Medulla oblongata (tissue), 1 donor: ENCODE data around the gene FAAP100.
"Not testable (repeated sequence)": the region's sequence is repeated elsewhere in the genome, so short reads cannot be mapped to it uniquely, and the experiment has no call there.

ENCODE experiments used
- DNase-seq: peaks from one replicate; pipeline ENCODE4 v3.0.0-alpha.2; 2015; ENCODE audit errors: extremely low spot score

FAAP100 gene

DNA sequence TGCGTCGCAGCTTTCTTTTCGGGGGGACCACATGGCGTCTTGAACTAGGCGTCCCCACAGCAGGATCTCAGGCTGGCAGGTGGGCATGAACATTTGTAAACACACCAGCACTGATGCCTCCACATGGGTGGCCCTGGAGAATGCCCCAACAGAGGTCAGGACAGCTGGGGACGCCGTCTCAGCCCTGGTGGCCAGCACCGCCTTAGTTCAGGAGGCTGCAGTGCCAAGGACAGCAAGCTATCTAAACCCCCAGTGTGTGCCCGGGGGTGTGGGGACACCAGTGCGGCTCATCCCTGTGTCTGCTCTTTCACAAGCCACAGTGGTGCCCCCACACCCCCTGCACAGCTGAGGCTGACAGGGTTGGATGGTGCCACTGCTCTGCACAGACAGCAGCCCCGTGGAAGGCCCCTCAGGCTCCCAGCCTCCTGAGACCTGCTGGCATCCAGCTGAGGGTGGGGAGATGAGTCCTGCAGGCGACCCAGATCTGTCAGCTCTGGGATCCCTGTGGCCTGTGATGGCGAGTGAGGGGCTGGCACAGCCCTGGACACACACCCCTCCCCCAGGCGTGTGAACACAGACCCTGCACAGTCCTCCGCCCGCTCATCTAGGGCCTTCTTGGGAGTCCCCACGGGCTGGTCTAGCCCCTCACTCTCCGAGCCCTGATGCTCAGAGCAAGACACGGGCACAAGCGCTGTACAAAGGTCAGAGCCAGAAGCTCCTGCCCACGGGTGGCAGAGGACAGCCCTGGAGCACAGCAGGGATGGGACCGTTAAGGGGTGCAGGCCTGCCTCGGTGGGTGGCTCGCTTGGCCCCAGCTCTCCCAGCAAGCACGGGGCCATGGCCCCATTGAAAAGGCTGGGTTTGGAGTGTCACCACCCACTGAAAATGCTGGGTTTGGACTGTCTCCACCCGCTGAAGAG is 13.2 kb downstream of the FAAP100 start:
- DNase-seq, result no peak

DNA sequence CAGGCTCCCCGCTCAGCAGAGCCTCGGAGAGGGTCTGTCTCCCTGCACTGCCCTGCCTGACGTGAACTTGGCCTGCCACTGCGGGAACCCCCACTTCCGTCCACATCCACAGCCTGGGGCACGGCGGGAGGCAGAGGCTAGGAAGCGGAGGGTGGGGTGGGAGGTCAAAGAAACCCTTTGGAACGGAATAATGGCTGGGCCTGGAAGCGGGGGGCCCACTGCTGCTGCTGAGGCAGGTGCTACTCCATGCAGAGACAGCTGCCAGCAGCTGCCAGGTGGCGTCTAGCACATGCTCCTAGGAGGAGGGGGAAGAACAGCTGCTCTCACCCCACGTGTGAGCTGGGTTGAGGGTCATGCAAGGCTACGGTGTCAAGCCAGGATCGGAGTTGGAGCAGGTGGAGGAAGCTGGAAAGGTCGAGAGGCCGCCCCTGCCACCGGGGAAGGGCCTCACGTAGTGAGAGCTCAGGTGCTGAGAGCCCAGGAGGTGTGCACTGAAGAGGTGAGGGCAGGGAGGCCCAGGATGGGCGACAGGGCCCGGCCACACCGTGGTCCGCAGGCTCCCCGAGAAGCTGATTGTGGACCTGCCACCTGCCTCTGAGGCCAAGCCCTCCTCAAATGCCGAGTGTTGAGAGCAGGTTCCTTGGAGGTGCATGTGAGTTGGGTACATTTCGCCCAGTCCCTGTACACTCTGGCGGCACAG is 14.1 kb downstream of the FAAP100 start:
- no peak for DNase-seq

DNA sequence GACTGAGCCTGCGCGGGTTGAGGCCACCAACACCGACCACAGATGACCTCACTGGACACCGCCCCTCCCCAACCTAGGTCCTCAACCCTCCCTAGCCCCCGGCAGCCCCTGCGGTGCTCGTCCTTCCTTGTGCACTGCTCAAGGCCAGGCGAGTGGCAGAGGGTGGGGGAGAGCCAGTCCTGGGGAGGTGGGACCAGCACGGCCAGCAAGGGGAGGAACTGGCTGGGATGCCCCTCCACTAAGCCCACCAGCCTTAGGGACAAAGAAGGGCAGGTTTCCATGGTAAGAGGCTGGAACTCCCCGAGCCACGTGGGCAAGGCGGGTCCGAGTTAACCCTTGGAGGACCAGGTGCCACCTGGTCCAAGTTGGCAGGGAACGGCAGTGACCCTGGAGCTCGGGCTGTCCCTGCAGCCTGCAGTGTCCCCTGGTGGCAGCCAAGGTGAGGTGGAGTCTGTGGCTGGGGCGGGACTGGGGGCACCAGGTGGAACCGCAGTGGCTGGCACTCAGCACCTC is 14.8 kb downstream of the FAAP100 start:
- no peak for DNase-seq

DNA sequence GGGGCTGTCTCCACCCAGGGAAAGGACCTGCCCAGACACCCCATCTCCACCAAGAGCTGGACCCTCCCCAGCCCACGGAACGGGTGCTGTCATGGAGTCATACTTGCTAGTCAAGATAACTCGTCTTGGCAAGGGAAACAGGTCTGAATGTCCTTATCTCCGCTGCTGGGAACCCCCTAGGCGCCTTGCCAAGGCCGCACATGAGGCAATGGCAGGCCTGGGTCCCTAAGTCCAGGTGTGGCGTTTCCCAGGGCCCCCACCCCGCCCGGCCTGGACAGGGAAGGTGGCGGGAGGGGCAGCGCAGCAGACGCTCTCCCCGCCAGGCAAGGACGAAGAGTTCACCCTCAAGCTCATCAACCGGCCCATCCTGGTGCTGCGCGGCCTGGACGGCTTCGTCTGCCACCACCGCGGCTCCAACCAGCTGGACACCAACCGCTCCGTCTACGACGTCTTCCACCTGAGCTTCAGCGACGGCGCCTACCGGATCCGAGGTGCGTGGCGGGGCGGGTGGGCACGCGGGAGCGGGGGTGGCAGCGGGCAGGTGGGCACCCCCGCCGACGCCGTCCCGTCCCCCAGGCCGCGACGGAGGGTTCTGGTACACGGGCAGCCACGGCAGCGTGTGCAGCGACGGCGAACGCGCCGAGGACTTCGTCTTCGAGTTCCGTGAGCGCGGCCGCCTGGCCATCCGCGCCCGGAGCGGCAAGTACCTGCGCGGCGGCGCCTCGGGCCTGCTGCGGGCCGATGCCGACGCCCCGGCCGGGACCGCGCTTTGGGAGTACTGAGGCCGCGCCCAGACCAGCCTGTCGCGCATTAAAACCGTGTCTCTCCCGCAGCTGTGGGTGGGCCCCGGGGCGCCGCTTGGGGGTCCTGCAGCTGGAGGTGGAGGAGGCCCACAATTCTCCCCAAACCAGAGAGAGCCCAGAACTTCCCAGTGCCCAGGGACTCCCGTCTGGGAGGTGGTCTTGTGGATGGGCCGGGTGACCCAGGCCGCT is 15.6 kb downstream of the FAAP100 start:
- no peak for DNase-seq

DNA sequence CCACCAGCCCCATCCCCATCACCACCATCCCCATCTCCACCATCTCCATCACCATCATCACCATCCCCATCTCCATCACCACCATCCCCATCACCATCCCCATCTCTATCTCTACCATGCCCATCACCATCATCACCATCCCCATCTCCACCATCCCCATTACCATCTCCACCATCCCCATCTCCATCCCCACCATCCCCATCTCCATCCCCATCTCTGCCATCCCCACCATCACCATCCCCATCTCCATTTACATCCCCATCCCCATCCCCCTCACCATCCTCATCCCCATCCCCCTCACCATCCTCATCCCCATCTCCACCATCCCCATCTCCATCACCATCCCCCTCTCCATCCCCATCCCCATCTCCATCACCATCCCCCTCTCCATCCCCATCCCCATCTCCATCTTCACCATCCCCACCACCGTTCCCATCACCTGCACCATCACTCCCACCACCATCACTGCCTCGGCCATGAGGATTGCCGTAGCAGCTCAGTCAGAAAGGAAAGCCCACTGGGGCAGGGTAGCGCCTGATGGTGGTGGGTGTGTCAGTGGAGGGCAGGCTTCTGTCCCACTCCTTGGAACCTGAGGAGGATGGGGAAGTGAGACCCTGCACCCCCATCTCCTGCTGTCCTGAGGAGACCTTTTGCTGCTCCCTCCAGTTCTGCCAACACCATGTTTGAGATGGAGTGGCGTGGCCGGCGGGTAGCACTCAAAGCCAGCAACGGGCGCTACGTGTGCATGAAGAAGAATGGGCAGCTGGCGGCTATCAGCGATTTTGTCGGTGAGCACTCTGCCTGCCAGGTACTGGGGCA is 16.5 kb downstream of the FAAP100 start:
- no peak for DNase-seq

DNA sequence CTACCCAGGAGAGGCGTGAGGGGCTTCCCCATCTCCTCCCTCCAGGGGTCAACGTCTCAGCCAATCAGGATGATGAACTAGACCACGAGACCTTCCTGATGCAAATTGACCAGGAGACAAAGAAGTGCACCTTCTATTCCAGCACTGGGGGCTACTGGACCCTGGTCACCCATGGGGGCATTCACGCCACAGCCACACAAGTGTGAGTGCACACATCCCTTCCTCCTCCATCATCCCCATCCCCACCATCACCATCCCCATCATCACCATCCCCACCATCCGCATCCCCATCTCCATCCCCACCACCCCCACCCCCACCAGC is 17.2 kb downstream of the FAAP100 start:
- DNase-seq, result no peak

DNA sequence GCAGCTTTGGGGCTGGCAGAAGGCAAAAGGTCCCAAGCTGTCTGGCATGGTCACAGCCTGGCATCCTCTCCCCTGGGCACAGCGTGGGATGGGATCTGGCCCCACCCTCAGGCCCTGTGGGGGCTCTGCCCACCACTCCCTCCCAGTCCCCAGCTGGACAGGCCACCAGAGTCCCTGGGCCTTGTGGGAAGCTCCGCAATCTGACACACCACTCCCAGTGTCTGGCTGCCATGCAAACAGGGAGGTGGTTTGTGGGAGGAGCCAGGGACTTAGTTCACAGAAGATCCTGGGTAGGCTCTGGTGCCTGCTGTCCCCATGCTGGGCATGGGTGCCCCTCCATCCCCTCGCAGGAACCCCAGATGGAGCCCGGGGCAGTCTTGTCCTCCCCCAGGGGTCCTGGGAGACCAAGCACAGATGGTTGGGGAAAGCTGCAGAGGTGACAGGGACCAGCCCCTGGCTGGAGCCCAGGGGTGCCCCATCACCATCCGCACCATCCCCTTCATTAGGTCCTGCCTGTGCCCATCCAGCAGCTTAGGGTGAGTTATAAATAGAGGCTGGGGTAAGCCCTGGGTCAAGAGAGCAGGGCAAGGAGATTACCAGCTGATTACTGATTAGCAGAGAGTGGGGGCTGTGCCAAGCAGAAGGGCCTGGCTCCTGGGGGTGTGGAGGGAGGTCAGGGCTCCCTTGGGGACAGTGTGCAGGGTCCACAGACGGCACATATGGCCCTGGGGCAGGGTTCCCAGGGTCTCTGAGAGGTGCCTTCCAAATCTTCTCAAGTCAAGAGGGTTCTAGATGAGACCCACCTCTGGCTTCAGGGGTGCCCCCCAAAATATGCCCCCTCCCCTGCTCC is 17.8 kb downstream of the FAAP100 start:
- no peak for DNase-seq

DNA sequence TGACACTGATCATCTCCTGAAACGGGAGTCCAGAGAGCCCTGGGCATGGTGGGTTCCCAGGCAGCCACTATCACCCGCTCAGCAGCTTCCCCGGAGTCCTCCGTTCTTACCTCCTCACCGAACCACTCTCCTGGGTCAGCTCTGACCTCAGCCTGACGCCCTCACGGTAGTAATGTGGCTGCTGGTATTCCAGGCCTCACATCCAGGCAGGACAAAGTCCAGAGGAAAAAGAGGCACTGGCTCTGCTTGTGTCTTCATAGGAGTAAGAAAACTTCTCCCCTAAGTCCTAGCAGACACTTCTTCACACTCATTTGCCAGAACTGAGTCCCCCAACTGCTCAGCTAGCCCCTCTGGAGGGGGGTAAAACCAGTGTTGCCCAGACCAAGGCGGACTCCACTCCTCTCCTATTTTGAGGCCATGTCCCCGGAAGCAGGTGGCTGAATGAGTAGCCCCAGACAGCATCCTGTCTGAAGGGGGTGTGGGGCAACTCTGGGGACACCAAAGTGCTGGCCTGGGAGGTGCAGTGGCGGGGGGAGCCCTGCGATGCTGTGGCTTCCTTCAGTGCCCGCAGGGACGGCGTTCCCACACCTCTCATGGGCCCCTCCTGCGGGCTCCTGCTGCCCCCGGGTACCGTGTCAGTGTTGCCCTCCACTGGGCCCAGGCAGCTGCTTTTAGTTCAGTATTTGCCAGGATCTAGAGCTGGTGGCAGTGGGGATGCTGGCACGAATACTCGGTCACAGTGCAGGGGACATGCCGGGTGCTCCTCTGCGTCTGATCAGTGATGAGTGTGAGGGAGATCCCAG is 18.6 kb downstream of the FAAP100 start:
- DNase-seq, result no peak

DNA sequence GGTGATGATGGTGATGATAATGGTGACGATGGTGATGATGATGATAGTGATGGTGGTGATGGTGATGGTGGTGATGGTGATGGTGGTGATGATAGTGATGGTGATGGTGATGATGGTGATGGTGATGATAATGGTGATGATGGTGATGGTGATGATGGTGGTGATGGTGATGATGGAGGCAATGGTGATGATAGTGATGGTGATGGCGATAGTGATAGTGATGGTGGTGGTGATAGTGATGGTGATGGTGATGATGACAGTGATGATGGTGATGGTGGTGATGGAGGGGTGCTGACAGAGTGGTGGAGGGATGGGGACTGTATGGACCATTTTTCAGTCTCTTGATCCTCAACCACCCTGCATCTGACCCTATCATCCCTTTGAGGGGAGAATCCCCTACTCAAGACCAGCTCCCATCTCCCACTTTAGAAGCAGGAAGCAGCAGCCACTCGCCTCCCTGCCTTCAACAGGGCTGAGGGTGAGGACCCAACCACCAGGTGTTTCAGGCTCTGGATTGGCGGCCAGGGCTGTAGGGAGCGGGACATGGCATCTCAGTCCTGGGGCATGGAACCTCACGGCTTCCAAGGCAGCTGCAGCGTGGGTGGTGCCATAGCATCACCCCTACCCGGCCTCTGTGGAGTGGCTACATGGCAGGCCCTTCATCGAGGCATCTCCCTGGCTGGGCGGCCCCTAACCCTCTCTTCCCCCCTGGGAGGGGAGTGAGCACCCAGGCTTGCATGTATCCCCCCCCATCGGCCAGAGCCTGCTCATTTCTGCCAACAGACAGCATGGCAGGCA is 19.5 kb downstream of the FAAP100 start:
- no peak for DNase-seq

DNA sequence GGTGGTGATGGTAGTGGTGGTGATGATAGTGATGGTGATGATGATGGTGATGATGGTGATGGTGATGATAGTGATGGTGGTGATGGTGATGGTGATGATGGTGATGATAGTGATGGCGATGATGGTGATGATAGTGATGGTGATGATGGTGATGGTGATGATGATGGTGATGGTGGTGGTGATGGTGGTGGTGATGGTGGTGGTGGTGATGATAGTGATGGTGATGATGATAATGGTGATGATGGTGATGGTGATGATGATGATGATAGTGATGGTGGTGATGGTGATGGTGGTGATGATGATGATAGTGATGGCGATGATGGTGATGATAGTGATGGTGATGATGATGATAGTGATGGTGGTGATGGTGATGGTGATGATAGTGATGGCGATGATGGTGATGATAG is 20.2 kb downstream of the FAAP100 start:
- DNase-seq, result not testable (repeated sequence)

DNA sequence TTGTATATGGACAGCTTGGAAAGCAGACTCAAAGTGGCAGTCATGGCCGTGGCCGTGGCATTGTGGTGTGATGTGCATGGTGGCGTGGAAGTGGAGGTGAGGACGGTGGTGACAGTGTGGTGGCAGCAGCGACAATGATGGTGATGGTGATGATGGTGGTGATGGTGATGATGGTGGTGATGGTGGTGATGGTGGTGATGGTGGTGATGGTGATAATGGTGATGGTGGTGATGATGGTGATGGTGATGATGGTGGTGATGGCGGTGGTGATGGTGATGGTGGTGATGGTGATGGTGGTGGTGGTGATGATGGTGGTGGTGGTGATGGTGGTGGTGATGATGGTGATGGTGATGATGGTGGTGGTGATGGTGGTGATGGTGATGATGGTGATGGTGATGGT is 21.1 kb downstream of the FAAP100 start:
- DNase-seq, result not testable (repeated sequence)

DNA sequence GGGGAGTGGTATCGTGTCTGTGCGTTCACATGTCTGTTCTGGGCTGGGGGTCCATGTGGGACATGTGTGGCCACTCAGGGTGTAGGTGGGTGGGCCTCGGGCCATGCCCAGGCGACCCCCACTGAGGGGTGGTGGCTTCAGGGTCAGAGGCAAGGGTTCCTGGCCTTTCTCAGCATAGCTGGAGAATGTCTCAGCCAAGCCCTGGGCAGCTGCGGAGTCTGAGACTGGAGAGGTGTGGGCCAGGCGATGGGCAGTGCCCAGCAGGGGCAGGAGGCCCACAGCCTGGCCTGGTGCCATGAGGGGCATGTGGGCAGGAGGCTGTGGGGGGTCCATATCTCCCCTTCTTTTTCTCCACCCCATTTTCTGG is 22.7 kb downstream of the FAAP100 start:
- DNase-seq, result no peak

DNA sequence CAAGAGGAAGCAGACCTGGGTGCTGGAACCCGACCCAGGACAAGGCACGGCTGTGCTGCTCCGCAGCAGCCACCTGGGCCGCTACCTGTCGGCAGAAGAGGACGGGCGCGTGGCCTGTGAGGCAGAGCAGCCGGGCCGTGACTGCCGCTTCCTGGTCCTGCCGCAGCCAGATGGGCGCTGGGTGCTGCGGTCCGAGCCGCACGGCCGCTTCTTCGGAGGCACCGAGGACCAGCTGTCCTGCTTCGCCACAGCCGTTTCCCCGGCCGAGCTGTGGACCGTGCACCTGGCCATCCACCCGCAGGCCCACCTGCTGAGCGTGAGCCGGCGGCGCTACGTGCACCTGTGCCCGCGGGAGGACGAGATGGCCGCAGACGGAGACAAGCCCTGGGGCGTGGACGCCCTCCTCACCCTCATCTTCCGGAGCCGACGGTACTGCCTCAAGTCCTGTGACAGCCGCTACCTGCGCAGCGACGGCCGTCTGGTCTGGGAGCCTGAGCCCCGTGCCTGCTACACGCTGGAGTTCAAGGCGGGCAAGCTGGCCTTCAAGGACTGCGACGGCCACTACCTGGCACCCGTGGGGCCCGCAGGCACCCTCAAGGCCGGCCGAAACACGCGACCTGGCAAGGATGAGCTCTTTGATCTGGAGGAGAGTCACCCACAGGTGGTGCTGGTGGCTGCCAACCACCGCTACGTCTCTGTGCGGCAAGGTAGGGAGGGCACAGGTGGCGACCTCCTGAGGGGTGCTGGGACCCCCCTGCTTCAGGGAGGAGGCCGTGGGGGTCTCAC is 23.3 kb downstream of the FAAP100 start:
- DNase-seq, result no peak

DNA sequence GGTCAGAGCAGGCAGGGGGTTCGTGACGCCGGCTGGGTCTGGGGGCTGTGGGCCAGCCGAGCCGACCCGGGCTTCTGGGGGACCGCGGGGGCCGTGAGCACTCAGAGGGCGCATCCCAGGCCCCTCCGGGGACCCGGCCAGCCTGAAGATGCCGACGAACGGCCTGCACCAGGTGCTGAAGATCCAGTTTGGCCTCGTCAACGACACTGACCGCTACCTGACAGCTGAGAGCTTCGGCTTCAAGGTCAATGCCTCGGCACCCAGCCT is 23.8 kb downstream of the FAAP100 start:
- no peak for DNase-seq

DNA sequence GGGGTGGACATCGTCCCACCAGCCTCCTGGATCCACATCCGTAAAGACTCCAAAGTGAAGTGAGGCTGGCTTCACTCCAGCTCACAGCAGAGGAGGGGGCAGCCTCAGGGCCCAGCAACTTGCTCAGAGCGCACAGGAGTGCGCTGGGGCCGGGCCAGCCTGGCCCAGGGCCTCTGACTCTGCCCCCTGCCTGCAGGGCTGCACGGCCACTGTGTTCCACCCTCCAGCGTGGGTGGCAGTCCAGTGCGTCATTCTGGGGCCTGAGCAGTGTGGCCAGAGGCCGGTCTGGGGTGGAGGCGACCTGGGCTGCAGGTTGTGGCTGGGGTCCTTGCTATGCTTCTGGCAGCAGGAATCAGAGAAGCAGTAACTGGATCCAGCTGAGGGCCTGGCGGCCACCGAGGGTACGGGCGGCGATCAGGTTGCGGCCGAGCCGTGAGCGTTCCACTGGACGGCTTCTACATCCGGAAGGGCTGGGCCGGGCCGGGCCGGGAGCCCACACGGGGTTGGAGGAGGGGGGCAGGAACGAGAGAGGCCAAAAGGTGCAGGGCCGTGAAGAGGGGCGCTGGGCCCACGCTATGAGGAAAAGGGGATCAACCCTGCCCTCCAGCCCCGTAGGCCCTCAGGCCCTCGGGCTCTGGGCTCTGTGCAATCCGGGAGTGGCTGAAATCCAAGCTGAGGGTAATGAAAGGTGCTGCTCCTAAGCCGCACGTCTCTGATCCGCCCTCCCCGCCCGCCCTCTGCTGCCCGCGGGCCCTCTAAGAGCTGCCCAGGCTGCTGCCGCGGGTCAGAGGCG is 24.4 kb downstream of the FAAP100 start, which contains the start of gene FSCN2:
FSCN2 (plus strand) TSS at position 787 of the 793 bp plus-strand sequence. CDS start 155 bp downstream, outside the sequence.
- DNase-seq, result no peak

DNA sequence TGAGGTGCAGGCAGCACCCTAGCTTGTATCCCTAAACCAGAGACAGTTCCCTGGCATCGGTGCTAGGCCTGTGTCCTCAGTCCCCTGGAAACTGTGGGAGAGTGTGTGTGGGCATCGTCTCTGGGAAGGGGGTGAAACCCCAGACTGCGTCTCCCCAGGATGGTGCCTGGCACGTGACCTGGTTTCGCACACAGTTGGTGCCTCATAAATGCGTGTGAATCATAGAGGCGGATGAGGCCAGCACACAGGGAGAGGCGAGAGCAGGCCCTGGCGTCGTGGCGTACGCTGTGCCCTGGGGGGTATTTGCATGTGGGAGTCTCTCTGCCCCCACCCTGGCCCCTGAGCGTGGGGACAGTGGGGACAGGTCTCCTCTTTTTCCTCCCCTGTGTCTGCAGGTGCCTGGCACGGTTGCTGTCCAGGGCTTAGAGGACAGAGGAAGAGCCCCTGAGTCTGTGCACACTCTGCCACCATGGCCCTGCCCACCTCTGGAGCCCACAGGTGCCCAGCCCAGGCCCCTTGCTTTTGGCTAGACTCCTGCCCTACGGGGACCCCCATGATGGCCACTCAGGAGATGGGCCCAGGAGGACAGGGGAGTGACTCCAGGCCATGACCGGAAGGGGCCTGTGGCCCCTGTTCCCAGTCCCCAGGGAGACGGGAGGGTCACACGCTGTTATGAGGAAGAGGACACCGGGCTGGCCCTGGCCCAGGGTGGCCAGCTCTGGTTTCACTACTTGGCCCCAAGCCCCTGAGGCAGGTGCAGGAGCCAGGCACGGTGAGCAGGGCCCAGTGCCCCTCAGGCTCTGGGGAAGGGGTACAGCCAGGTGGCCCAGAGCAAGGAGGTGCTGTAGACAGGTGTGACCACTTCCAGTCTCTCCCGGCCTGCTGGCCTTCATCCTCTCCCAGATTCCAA is 25.2 kb downstream of the FAAP100 start:
- DNase-seq, result no peak
